Heart left ventricle (tissue), 16 donors: ENCODE data around the gene MED10. TPM values are rescaled to one million over a fixed set of nuclear protein-coding genes. Genes with fewer than 3 reads are reported as not detected.

Source experiments
- ATAC-seq, 4 donors: fragments of 200-7000 bp; cut with Tn5 transposase; one replicate each; pipeline ENCODE4 v1.9.1; 2020 to 2022; ENCODE audit warnings: moderate library complexity in 4 of 4, mild to moderate bottlenecking in 3 of 4, moderate number of reproducible peaks in 1 of 4
- DNase-seq, 5 donors: peaks; one replicate each; pipeline ENCODE4 v3.0.0-alpha.2; 2020
- H3K27ac ChIP-seq, 12 donors: fragments of 200-600 bp; sonication (generic) in 4 of 12; one replicate each; pipeline versions ENCODE4 v1.5.0 to v1.8.0; 2016 to 2022; ENCODE audit warnings: mild to moderate bottlenecking in 2 of 12
- H3K27me3 ChIP-seq, 9 donors: fragments of 200-600 bp; sonication (generic) in 2 of 9; one replicate each; pipeline versions ENCODE4 v1.5.1 to v1.8.0; 2016 to 2022; ENCODE audit warnings: mild to moderate bottlenecking in 3 of 9
- H3K36me3 ChIP-seq, 9 donors: fragments of 200-600 bp; sonication (generic) in 2 of 9; one replicate each; pipeline versions ENCODE4 v1.5.0 to v1.8.0; 2018 to 2022; ENCODE audit warnings: mild to moderate bottlenecking in 2 of 9
- H3K4me1 ChIP-seq, 12 donors: fragments of 200-600 bp; sonication (generic) in 4 of 12; one replicate each; pipeline versions ENCODE4 v1.5.0 to v1.8.0; 2016 to 2022; ENCODE audit warnings: mild to moderate bottlenecking in 3 of 12
- H3K4me3 ChIP-seq, 12 donors: fragments of 200-600 bp; sonication (generic) in 4 of 12; one replicate each; pipeline versions ENCODE4 v1.5.0 to v1.8.0; 2017 to 2022; ENCODE audit warnings: mild to moderate bottlenecking in 9 of 12, moderate library complexity in 4 of 12
- H3K9me3 ChIP-seq, 12 donors: fragments of 200-600 bp; sonication (generic) in 4 of 12; one replicate each; pipeline versions ENCODE4 v1.5.0 to v1.8.0; 2016 to 2022; ENCODE audit warnings: mild to moderate bottlenecking in 1 of 12
- POLR2A ChIP-seq, 2 donors: fragments of 450-650 bp; IDR thresholded peaks; one replicate each; pipeline ENCODE4 v1.6.1; 2017; ENCODE audit warnings: antibody characterized with exemption in 2 of 2, mild to moderate bottlenecking in 2 of 2, moderate library complexity in 2 of 2
- WGBS, 4 donors: extraction: QIAGEN DNeasy Blood & Tissue Kit in 2 of 4; methylation state at CpG; one replicate each; pipeline versions ENCODE4 v1.1.5 to v1.1.7; 2013 to 2018; 5-methylcytosine and 5-hydroxymethylcytosine counted together
- intact Hi-C, 10 donors: fragments of 100-400 bp; cut with DNase I; formaldehyde crosslinking; loops; one replicate each; pipeline versions ENCODE4 v1.11.1 to v1.14.2; 2022
- polyA plus RNA-seq, 2 donors: library from polyadenylated mRNA; stranded (reverse); fragments of 200-250 nt; gene quantifications; one replicate each; pipeline ENCODE4 v1.2.3, GENCODE V29; 2013
- total RNA-seq, 9 donors: library from RNA; depleted of rRNA in 2 of 9; stranded (reverse); fragments of >200 nt in 2 of 9; fragmentation: NEBNext Ultra II Directional in 3 of 9; extraction: Animal tissue kit (Norgen Biotek cat#: 25700) in 3 of 9; gene quantifications; one replicate each; pipeline versions ENCODE4 v1.1.0 to v1.2.4, GENCODE V29; 2016 to 2023
- TF ChIP-seq, protein P1 (sequence below), 12 donors: fragments of 200-600 bp; sonication (generic) in 4 of 12; IDR thresholded peaks; one replicate each; pipeline versions ENCODE4 v1.5.0 to v1.8.0; 2018 to 2022; ENCODE audit warnings: antibody characterized with exemption in 12 of 12, mild to moderate bottlenecking in 5 of 12
- donor health status: ischemic (EF 13 %, LVEDD 7.1; RV severe dilation, severe dysfunction).
- donor health status: healthy with polysubstance abuse.
- donor health status: DM: no; HTN: yes; CAD: no.
- donor health status: DM: no; HTN: no; CAD: no.
- donor health status: ischemic (EF 25% LVEDD 6.9; RV normal size, moderate dysfunction).
- donor health status: ischemic (EF 25% LVEDD 5.7; RV mildly dilated, moderate dysfunction).
- donor health status: healthy.
- donor health status: DM: yes; HTN: yes; CAD: no.
- donor health status: ischemic (EF 35%, LVEDD 5.7; RV mildly dilated, moderate dysfunction).
- donor health status: nonischemic (EF 11% LVEDD 7.7; RV severe dilation, severe dysfunction).
- donor health status: DM: yes; HTN: yes; CAD: no.
- donor health status: PGD.
- donor health status: ischemic (EF 29% LVEDD 5.4; RV normal size, mild dysfunction).
- donor health status: nonischemic (EF 23%, LVEDD 6.1; RV moderate dilation, normal function).

MED10 gene
- total and polyA plus RNA-seq, 11 donors = 13.2 to 51.9 (median 23.9) TPM

DNA sequence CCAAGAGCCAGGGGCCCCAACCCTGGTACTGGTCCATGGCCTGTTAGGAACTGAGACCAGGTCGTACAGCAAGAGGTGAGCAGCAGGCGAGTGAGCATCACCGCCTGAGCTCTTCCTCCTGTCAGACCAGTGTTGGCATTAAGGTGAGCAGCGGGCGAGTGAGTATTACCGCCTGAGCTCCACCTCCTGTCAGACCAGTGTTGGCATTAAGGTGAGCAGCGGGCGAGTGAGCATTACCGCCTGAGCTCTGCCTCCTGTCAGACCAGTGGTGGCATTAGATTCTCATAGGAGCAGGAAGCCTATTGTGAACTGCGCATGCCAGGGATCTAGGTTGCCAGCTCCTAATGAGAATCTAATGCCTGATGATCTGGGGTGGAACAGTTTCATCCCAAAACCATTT, 39.3 kb upstream of the MED10 start:
- H3K4me1 ChIP-seq = peaks cover 0 to 8% (median 0%) of the 10 kb centered on the region in 12 donors
- ATAC-seq (no peak), DNase-seq (no peak)
- H3K4me3 ChIP-seq = no peak overlapping the region
- no peak overlapping the region for H3K27ac ChIP-seq
- intact Hi-C loops = no loop called here
- H3K27me3 ChIP-seq = no peaks in the 10 kb centered on the region
- no peak for TF ChIP-seq POLR2A (IDR thresholded peaks at IDR 0.05)
- TF ChIP-seq, protein P1, sequence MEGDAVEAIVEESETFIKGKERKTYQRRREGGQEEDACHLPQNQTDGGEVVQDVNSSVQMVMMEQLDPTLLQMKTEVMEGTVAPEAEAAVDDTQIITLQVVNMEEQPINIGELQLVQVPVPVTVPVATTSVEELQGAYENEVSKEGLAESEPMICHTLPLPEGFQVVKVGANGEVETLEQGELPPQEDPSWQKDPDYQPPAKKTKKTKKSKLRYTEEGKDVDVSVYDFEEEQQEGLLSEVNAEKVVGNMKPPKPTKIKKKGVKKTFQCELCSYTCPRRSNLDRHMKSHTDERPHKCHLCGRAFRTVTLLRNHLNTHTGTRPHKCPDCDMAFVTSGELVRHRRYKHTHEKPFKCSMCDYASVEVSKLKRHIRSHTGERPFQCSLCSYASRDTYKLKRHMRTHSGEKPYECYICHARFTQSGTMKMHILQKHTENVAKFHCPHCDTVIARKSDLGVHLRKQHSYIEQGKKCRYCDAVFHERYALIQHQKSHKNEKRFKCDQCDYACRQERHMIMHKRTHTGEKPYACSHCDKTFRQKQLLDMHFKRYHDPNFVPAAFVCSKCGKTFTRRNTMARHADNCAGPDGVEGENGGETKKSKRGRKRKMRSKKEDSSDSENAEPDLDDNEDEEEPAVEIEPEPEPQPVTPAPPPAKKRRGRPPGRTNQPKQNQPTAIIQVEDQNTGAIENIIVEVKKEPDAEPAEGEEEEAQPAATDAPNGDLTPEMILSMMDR (IDR thresholded peaks at IDR 0.05) = no peak
- no peaks in the 10 kb centered on the region for H3K9me3 ChIP-seq
- H3K36me3 ChIP-seq = no peaks in the 10 kb centered on the region
- WGBS, 4 donors = 89 to 94% (median 92%) methylated on average over 10 of the region's 10 CpGs

DNA sequence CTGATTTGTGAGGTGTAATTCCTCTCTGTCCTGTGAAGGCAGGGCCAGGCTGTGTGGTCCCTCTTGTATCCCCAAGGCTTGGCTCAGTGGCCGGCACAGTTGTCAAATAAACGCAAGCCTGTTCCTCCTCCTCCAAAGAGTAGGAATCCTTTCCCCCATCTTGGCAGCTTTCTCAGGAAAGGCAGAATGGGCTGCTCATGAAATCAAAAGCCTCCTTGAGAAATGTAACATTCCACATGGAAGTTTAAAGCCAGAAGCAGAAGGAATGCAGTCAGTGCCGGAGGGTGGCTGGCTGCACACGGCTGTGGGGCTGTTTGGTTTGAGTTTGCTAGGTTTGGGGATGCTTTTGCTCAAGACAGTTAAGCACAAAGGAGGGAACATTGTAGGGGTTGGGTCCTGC, 34.5 kb upstream of the MED10 start:
- intact Hi-C loops = no loop called here
- TF ChIP-seq, protein P1 (IDR thresholded peaks at IDR 0.05) = no peak
- no peak for TF ChIP-seq POLR2A (IDR thresholded peaks at IDR 0.05)
- 69 to 77% (median 72%) methylated on average over 4 of the region's 4 CpGs for WGBS, 4 donors
- Histone ChIP-seq H3K4me1 (no peaks in the 10 kb centered on the region), H3K36me3 (no peaks in the 10 kb centered on the region), H3K4me3 (no peak overlapping the region), H3K9me3 (no peaks in the 10 kb centered on the region), H3K27ac (no peak overlapping the region), H3K27me3 (peaks cover 0 to 4% (median 0%) of the 10 kb centered on the region in 9 donors)
- ATAC-seq (no peak), DNase-seq (no peak)

DNA sequence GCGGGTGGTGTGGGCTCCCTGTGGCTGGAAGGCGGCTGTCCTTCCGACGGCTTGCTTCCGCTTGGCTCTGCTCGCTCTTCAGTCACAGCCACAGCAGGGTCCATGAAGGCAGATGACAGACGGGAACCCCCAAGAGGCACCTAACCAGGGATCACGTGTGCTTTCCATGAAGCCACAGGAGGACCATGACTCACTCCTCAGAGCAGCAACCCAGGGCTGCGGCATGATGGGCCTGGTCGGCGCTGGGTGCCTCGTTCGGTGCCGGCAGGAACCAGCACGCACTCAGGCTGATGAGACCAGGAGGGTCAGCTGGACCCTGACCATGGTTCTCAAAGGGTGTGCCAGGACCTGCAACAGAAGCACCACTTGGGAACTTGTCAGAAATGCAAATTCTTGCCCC, 32.8 kb upstream of the MED10 start:
- Histone ChIP-seq H3K36me3 (no peaks in the 10 kb centered on the region), H3K4me1 (no peaks in the 10 kb centered on the region), H3K9me3 (no peaks in the 10 kb centered on the region), H3K27ac (no peak overlapping the region), H3K27me3 (peaks cover 0 to 4% (median 0%) of the 10 kb centered on the region in 9 donors), H3K4me3 (no peak overlapping the region)
- intact Hi-C loops = no loop called here
- ATAC-seq (no peak), DNase-seq (no peak)
- TF ChIP-seq POLR2A (IDR thresholded peaks at IDR 0.05) = no peak
- TF ChIP-seq, protein P1 (IDR thresholded peaks at IDR 0.05) = no peak
- WGBS, 4 donors = 79 to 89% (median 88%) methylated on average over 13 to 15 of the region's 15 CpGs

DNA sequence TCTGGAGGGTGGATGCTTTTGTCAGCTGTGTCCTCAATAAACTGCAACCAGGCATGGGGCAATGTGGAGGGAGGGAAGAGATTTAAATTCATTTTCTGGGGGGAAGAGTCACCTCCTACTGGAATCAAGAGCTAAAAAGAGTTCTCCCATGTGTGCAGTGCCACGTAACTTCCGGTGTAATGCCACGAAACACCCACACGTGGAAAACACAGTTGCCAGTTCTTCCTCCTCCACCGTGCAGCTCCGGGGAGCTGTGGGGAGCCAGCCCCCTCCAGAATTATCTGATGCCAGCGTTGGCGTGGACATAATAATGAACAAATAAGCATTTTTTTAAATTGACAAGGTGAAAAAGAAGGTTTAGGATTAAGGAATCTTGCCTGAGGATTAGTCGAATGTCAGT, 32.1 kb upstream of the MED10 start:
- 86 to 90% (median 90%) methylated on average over 9 of the region's 9 CpGs for WGBS, 4 donors
- intact Hi-C loops = no loop called here
- no peak overlapping the region for H3K27ac ChIP-seq
- TF ChIP-seq, protein P1 (IDR thresholded peaks at IDR 0.05) = no peak
- TF ChIP-seq POLR2A (IDR thresholded peaks at IDR 0.05) = no peak
- no peaks in the 10 kb centered on the region for H3K9me3 ChIP-seq
- H3K27me3 ChIP-seq = peaks cover 0 to 4% (median 0%) of the 10 kb centered on the region in 9 donors
- DNase-seq (no peak), ATAC-seq (no peak)
- no peak overlapping the region for H3K4me3 ChIP-seq
- no peaks in the 10 kb centered on the region for H3K36me3 ChIP-seq
- no peaks in the 10 kb centered on the region for H3K4me1 ChIP-seq
